Islet of Langerhans (tissue), 1 donor: ENCODE data around the gene UVSSA.
"Not testable (repeated sequence)": the region's sequence is repeated elsewhere in the genome, so short reads cannot be mapped to it uniquely, and the experiment has no call there.

Source experiments
- FAIRE-seq: peaks from one replicate; lab custom pipeline; 2011; peaks lifted over from hg19 to GRCh38; lab: Jason Lieb, UNC

The UVSSA gene

DNA sequence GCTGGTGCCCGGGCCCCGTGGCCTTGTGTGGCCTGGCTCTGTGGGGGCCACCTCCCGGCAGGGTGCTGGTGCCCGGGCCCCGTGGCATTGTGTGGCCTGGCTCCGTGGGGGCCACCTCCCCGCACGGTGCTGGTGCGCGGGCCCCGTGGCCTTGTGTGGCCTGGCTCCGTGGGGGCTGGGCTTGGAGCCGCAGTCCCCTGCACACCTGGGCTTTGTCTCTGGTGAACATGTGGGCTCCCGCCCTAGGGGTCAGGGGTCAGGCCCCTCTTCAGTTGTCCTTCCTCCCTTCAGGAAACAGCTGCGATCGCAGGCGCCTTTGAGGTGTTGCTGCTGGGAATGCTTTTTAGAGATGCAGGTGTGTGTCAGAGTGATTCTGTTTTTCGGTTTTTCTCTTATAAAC is 17.2 kb downstream of the UVSSA start:
- FAIRE-seq, result no peak

DNA sequence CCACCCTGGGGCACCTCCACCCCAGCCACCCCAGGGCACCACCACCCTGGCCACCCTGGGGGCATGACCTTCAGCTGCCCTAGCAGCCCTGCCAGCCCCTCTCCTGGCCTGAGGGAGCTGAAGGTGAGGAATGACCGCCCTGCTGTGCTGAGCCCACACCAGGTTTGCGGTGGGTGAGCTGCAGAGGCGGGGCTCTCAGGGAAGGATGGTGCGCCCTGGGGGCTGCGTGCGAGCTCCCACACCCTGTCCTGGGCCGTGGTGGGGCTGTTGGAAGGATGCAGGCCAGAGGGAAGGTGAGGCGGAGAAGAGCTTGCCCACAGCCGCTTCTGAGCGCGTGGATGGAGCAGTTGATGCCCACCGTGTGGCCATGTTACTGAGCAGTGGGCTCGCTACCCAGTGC is 17.7 kb downstream of the UVSSA start:
- FAIRE-seq, result no peak

DNA sequence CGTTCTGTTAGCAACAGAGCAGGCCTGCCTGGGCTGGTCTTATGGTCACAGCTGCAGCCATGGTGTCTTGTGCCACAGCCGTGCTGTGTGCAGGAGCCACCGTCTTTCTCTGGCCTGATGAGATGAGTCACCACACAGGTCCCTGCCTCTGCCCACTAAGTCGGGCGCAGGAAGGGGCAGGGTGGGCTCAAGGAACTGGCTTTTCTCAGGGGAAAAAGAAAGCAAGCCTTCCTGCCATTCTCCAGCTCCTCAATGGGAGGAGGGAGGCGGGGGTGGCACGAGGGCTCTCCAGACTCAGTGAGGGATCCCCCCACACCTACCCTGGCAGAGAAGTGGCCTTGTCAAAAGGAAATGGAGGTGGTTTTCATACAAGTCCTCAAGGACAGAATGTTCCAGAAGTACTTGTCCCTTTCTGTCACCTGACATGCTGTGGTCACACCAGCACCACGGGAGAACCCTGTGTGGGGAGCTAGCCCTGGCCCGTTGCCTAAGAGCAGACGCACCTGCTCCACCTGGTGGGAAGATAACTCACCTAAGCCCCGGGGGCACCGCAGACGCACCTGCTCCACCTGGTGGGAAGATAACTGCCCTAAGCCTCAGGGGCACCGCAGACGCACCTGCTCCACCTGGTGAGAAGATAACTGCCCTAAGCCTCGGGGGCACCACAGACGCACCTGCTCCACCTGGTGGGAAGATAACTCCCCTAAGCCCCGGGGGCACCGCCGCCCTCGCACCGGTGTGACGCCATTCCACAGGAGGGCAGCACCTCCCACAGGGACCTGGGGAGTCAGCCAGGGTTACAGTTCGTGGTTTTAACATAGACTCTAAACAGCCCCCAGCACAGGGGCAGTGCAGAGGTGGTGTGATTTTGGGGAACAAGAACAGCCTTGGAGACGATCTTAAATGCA is 18.5 kb downstream of the UVSSA start:
- FAIRE-seq, result no peak

DNA sequence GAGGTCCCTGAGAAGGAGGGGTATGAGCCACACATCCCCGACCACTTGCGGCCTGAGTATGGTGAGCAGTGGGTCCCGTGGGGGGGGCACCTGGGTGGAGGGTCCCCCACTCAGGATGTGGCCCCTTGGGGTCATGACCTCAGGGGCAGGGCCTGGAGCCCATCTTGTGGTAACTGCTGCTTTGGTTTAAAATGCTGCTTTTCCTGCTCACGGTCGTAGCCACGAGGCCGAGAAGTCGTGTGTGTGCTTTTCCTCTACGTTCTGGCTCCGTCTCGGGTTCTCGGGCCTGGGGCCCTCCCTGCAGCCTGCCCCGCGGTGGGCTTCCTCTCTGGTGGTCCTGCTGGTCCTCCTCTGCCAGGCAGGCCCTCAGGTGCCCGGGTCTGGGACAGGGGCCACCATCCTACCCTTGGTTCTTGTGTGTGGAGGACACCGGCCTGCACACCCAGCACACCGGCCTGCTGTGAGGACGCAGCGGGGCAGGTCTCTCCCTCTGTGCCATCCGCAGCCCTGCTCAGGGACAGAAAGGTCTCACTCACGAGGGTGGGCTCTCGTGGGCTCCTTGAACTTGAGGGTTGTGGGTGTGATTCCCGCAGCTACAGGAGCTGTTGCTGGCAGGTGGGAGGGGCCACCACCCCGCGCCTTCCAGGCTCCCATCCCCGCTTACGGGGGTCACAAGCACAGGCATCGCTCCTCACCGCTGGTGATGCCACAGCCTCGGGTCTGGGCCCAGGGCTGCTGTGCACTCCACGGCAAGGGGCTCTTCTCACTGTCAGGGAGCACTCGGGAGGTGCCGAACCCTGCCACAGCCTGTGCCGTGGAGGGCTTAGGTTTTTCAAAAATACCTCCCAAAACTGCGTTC is 19.6 kb downstream of the UVSSA start:
- no peak for FAIRE-seq

DNA sequence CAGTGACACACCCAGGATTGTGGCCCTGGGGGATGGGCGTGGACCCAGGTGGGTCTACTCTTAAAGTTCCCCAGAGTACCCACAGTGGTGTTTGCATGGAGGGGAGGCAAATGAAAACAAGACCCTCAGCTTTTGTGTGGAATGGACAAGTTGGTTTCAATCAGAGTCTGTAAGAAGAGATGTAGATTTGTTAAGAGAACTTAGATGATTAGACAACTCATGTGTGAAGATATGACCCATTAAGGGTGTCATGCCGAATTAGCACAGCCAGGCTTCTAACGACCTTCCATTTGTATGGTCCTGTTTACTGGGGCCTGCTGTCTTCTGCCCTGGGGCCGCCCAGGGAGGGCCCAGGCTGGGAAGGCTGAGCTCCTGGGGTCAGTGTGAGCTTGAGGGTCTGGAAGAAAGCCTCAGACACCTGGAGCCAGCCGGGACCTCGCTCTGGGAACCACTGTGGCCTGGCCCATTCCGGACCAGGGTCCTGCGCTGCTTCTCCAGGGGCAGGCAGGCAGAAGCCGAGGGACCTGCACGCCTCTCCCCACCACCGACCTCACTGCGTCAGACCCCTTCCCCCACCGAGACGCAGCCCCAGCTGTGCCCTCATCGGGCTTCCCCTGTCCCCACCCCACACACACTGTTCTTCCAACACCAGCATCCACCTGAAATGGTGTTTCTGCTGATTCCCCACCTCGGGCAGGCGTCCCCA is 20.4 kb downstream of the UVSSA start:
- FAIRE-seq, result no peak

DNA sequence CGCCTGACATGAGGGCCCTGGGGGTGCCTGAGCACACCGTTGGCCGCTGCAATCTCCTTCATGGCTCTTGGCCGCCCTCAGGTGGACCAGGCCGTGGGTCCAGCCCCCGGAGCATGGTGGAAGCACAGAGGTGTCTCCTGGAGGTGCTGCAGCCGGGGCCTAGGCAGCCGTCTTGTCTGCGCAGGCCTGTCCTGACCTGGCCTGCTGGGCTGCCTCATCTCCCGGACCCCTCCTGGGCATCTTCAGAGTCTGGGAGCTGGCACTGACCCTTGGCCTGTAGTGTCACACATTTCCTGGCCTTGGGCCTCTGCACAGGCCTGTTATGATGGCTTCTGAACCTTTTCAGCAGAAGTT is 20.9 kb downstream of the UVSSA start:
- FAIRE-seq, result no peak

DNA sequence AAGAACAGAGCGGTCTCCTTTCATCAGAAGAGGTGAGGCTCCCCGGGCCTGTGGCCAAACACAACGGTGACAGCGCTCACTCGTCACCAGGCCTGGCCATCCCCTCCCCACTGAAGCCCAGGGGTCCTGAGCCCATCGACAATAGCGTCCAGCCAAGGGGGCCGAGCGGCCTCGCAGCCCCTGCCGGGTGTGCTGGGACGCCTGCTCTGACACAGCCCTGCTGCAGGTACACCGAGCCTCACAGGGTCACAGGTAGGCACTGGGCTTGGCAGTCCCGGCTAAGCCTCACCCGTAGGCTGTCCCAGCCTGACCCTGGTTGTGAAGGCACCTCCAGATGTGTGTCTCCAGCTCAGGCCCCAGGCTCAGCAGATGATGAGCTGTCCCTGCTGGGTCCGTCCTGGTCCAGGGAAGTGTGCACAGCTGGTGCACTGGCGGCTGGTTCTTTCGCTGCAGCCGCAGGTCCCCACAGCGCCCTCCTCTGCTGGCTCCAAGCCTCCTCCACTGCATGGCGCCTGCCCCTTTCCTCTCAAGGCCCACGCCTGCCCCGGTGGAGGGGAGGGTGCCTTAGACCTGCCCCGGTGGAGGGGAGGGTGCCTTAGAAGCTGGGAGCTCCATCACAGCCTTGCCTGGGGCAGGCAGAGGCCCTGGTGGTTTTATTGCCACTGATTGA is 21.5 kb downstream of the UVSSA start:
- no peak for FAIRE-seq

DNA sequence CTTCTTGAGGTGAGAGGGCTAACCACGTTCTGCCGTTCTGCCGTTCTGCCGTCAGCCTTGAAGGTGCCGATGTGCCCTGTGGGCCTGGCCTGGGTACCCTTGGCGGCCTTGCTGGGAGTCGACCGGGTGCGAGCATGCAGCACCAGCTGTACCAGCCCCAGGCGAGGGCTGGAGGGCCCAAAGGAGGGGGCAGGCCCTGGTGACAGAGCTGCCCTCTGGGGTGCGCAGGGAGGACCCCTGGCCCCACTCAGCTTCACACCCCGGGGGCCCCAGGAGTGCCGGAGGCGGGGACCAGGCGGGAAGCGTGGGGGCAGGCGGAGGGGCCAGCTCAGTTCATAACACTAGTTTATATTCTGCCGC is 22.1 kb downstream of the UVSSA start:
- FAIRE-seq, result no peak

DNA sequence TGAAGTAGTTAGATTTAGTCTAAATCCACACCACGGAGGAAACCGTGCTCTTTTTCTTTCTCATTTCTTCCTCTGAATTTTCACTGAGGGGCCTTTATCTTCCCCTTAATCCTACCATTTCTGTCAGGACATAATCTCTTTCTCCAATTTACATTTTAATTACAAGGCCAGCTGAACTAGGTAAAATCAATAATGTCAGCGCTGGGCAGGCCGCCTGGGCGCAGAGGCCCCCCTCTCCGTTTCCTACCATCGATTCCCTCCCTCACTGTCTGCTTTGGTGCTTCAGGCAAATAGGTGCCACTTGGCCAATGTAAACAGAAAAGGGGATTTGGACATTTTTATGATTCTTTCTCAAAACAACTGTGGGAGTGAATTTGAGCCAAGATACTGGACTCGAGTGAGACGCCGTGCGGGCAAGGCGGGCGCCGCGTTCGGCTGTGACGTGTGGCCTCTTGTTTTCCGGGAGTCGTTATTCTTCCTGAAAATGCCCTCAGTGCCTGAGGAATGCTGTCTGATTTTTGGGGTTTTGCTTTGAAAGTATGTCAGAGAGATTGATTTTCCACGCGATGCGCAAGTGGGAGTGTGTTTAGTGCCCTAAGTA is 22.6 kb downstream of the UVSSA start:
- FAIRE-seq, result no peak

DNA sequence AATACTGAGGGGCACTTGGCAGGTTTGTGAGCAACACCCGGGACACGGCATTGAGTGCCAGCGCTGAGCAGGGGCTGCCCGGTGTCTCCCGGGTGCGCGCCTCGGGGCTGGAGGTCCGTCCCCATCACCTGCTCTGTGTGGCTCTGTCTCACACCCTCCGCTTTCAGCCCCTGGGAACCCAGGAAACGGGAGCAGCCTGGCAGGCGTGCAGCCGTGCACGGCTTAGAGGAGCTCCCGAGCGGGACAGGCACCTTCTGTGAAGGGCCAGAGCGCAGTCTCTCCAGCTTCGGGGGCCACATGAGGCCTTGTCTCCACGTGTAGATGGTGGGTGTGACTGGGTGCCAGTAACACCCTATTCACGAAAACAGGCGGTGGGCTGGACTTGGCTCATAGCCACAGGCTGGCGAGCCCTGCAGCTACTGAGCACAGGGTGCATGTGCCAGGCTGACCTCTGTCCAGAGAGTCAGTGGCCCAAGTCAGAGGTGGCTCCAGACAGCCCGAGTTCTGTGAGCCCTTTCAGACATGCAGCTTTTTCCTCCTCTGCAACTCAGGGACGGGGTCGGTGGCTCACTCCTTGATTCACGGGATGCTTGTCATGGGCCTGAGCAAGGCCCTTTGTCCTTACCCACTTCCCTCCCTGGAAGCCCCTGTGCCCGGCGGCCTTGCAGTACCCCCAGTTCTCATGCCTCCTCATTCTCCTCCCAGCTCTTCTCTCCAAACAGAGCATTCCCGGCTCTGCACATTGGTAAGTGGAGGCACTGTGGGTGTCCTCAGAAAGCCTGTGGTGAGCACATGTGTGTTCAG is 23.5 kb downstream of the UVSSA start:
- FAIRE-seq, result no peak

DNA sequence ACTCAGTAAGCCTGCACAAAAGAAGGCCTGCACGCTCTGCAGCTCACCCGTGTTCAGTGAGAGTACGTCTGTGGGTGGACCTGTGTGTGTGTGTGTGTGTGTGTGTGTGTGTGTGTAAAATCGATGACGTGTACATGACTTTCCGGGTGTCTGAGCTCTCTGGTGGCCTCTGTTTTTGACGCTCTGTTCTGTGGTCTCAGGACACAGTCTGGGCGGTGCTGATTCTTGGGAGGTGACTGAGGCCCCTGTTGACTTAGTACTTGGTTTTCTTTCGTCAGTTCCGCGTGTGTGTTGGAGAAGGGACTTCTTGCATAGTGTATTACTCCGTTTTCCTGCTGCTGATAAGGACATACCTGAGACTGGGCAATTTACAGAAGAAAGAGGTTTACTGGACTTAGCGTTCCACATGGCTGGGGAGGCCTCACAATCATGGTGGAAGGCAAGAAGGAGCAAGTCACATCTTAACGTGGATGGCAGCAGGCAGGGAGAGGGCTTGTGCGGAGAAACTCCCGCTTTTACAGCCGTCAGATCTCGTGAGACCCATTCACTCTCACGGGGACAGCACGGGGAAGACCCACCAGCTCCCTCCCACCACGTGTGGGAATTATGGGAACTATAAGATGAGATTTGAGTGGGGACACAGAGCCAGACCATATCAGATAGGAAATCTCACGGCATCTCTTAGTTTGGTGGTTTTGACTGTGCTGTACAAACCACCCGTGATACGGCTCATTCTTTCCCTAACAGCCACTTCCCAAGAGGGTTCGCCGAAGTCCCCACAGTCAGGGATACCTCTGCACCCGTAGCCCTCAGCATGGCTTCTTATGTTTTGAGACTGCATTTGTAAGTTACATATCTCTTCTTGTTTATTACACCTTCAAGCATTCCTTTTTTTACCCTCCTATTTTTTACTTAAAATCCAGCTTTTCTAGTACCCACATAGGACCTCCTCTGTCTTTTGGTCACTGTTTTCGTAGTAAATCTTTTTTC is 24.5 kb downstream of the UVSSA start:
- no peak for FAIRE-seq

DNA sequence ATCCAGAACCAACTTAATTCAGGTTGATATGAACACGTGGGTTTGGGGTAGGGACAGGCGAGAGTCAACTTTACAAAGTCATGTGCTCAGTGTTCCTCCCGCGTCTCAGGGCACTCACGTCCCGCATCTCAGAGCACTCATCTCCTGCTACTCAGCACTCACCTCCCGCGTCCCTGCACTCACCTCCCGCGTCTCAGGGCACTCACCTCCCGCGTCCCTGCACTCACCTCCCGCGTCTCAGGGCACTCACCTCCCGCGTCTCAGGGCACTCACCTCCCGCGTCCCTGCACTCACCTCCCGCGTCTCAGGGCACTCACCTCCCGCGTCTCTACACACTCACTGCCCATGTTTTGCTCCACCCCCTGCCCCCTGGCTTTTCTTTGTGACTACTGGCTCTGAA is 25.6 kb downstream of the UVSSA start:
- FAIRE-seq, result not testable (repeated sequence)

DNA sequence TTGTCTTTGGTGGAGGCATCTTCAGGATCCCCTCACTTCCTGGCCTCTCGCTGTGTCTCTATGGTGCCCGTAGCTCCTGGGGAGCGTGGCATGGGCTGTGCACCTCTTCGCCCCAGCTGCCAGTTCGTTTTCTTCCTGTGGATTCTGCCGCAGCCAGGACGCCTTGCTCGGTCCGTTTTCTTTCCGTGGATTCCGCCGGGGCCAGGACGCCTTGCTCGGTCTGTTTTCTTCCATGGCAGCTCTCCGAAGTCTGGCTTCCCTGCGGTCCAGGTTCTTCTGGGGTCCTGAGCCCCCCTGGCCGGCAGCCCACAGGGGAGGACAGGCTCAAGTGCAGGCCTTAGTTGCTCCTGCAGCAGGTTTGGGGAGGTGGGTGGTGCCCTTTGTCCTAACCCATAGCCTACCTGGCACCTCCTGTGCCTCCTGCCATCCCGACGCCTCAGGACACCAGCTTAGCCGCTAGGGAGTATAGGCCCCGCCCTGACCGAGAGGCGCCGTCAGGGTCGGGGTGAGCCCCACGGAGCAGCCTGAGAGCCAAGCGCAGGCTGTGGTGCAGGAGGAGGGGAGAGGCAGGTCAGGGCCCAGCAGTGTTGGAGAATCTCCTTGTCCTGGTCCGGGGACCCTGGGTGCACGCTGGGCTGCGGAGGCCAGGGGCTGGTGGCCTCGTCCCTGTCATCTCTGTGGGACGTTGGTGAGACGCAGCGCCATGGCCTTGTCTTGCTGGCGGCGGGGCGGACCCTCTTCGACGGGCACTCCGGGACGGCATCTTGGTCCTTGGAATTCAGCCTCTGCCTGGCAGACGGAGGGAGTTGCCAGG is 27.1 kb downstream of the UVSSA start:
- no peak for FAIRE-seq

DNA sequence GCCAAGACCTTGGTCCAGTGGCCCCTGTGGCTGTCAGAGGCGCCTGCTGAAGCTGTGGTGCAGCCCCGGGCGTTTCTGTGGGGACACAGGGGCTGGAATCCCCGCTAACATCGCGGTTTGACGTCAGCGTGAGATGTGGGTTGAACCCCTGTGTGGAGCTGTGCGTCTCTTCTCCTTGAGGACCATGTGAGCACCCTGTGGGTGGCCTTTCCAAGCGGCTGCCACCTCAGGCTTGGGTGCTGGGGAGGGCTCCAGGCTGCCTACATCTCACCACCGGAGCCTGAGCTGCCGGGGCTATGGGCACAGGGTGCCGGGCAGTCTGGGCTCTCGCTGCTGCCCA is 27.7 kb downstream of the UVSSA start:
- FAIRE-seq, result no peak

DNA sequence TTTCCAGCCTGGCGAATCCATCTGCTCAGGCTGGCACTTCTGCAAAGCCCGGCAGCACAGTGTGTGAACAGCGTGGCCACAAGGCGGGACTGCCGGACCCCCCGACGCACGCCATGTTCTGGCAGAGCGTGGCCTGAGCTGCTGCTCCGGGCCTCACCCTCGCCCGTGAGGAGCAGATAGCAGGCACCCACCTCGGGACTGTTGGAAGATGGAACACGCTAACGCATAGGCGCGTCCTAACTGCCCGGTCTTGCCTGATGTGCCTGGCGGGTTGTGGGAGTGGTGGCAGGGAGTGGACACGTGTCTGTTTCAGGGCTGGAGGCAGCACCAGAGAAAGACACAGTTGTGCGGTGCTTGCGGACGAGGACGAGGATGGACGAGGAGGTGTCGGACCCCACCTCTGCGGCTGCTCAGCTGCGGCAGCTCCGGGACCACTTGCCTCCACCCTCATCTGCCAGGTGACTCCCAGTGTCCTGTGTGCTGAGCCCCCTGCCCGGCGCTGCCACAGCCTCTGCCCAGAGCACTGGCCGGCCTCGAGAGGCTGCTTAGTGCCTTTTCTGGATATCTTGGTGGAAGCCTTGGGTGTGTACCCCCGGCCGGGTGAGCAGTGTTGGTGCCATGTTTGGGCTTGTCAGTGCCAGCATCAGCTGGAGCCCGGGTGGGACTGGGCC is 28.2 kb downstream of the UVSSA start:
- FAIRE-seq, result no peak

DNA sequence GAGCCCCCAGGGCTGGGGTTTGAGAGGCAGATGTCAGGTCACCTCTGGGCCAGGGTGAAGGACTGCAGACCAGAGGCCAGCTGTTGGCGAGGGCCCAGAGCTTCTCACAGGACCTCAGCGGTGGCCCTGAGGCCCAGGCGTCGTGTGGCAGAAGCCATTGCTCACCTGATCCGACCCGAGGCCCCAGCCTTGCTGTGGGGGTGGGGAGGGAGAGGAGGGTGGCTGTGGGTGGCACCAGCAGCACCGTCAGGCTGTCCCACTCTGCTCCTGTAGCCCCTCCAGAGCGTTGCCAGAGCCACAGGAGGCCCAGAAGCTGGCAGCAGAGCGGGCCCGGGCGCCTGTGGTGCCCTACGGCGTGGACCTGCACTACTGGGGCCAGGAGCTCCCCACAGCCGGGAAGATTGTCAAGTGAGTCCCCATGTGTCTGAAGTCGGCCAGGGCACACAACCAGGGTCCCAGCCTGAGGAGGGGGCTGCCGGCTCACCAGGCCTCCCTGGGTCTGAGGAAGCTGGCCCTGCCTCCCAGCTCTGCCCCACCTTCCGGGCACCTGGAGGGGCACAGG is 28.8 kb downstream of the UVSSA start:
- FAIRE-seq, result no peak

DNA sequence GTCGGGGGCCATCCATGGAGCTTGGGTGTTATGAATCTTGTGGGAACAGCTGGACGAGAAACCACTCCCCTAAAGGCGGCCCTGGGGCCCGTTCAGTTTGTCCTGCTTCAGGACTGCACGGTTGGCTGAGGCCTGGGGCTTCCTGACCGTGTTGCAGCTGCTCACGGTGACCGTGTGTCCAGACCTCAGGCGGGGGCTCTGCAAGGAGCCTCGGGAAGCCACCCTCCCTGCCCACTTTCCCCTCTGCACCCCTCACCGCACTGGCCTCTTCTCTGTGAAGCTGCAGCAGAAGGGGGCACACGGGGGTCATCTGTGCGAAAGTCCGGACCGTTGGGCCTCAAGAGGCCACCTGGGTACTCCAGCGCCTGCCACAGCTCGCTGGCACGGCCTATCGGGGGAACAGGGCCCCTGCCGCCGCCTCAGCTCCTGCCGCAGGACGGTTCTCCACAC is 29.4 kb downstream of the UVSSA start:
- FAIRE-seq, result no peak
